SU-DHL-6 (cell line): ENCODE data around the gene FAM171A1.

Experiments
- H2AFZ ChIP-seq: fragments of 200-600 bp; sonication (generic); 2 replicates; pipeline ENCODE4 v1.6.1; 2014; ENCODE audit warnings: low read depth, mild to moderate bottlenecking, moderate library complexity, mixed read lengths, antibody characterized with exemption, low read length; ENCODE audit not compliant: severe bottlenecking
- H3F3A ChIP-seq: fragments of 200-600 bp; shearing (Covaris generic); 2 replicates; pipeline ENCODE4 v1.6.0; 2016; ENCODE audit warnings: antibody characterized with exemption, mild to moderate bottlenecking; ENCODE audit not compliant: insufficient read depth
- H3K27ac ChIP-seq: fragments of 200-600 bp; sonication (generic); 2 replicates; pipeline ENCODE4 v1.5.1; 2016; ENCODE audit warnings: low read depth, mild to moderate bottlenecking, low read length, moderate library complexity, mixed read lengths
- H3K27me3 ChIP-seq: fragments of 200-600 bp; sonication (generic), shearing (Covaris generic); 2 replicates; pipeline ENCODE4 v1.6.0; 2014; ENCODE audit warnings: mild to moderate bottlenecking, low read length
- H3K36me3 ChIP-seq: fragments of 200-600 bp; sonication (generic); 2 replicates; pipeline ENCODE4 v1.6.1; 2014; ENCODE audit warnings: mild to moderate bottlenecking, low read length, mixed read lengths
- H3K4me2 ChIP-seq: fragments of 300-600, 200-600 bp; shearing (Covaris generic), sonication (generic); 2 replicates; pipeline ENCODE4 v1.6.0; 2014; ENCODE audit warnings: low read length, low read depth, mild to moderate bottlenecking; ENCODE audit not compliant: poor library complexity, severe bottlenecking
- H3K4me3 ChIP-seq: fragments of 200-600 bp; sonication (generic); 2 replicates; pipeline ENCODE4 v1.5.1; 2014; ENCODE audit warnings: antibody characterized with exemption, low read length, mild to moderate bottlenecking, mixed read lengths; ENCODE audit not compliant: insufficient read depth, poor library complexity, severe bottlenecking
- H3K79me2 ChIP-seq: fragments of 200-600 bp; sonication (generic); 2 replicates; pipeline ENCODE4 v1.6.1; 2014; ENCODE audit warnings: mild to moderate bottlenecking, low read length, moderate library complexity; ENCODE audit not compliant: insufficient read depth
- H3K9ac ChIP-seq: fragments of 200-600 bp; sonication (generic); 2 replicates; pipeline ENCODE4 v1.7.0; 2014; ENCODE audit warnings: mild to moderate bottlenecking, low read length
- H3K9me2 ChIP-seq: fragments of 200-600 bp; sonication (generic); replicated peaks from 2 replicates; pipeline ENCODE4 v1.6.1; 2014; ENCODE audit warnings: low read length; ENCODE audit not compliant: insufficient read depth
- H3K9me3 ChIP-seq: fragments of 200-600 bp; sonication (generic); 2 replicates; pipeline ENCODE4 v1.6.1; 2014; ENCODE audit warnings: low read length, mixed read lengths; ENCODE audit not compliant: insufficient read depth
- H4K20me1 ChIP-seq: fragments of 200-600 bp; sonication (generic); 2 replicates; pipeline ENCODE4 v1.6.1; 2014; ENCODE audit warnings: low read depth, mild to moderate bottlenecking, antibody characterized with exemption, low read length, moderate library complexity, mixed read lengths
- EZH2phosphoT487 ChIP-seq: fragments of 200-600 bp; sonication (generic), shearing (Covaris generic); conservative IDR thresholded peaks from 2 replicates; pipeline ENCODE4 v1.6.1; 2018; ENCODE audit warnings: mild to moderate bottlenecking, antibody characterized with exemption, low read length, moderate library complexity, mixed read lengths
- TF ChIP-seq, protein P1 (sequence below): fragments of 200-600 bp; sonication (generic); IDR thresholded peaks from one replicate; pipeline ENCODE4 v1.5.1; 2017; ENCODE audit warnings: antibody characterized with exemption, mild to moderate bottlenecking, low read length, moderate library complexity; ENCODE audit not compliant: insufficient read depth, poor library complexity, severe bottlenecking

Gene FAM171A1

DNA sequence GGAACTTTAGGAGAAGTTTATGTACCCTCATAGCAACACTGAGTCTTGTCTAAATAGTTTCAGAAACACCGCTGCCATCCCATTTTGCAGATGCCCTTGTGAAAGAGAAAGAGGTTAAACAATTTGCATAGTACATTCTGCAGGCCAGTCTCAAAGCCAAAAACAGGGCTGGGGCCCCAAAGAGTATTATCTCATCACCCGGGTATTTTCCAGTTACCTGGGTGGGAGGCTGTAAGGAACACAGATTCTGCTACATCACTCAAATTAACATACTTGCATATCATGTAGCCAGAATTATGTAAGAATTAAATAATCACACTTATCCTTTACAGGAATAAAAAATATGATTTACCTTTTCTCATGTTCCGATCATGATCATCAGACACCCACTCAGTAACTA, 3.1 kb upstream of the FAM171A1 start:
- no peaks in the 10 kb centered on the region for H3K9me2 ChIP-seq
- no peaks in the 10 kb centered on the region for H4K20me1 ChIP-seq
- no peak overlapping the region for H3K4me2 ChIP-seq
- H3K27ac ChIP-seq: no peak overlapping the region
- H3K79me2 ChIP-seq: no peaks in the 10 kb centered on the region
- no peaks in the 10 kb centered on the region for H3K9me3 ChIP-seq
- no peak overlapping the region for H3K9ac ChIP-seq
- TF ChIP-seq, protein P1, sequence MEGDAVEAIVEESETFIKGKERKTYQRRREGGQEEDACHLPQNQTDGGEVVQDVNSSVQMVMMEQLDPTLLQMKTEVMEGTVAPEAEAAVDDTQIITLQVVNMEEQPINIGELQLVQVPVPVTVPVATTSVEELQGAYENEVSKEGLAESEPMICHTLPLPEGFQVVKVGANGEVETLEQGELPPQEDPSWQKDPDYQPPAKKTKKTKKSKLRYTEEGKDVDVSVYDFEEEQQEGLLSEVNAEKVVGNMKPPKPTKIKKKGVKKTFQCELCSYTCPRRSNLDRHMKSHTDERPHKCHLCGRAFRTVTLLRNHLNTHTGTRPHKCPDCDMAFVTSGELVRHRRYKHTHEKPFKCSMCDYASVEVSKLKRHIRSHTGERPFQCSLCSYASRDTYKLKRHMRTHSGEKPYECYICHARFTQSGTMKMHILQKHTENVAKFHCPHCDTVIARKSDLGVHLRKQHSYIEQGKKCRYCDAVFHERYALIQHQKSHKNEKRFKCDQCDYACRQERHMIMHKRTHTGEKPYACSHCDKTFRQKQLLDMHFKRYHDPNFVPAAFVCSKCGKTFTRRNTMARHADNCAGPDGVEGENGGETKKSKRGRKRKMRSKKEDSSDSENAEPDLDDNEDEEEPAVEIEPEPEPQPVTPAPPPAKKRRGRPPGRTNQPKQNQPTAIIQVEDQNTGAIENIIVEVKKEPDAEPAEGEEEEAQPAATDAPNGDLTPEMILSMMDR: no peak
- TF ChIP-seq EZH2phosphoT487: no peak
- H2AFZ ChIP-seq: no peak overlapping the region
- no peak overlapping the region for H3K4me3 ChIP-seq
- H3K27me3 ChIP-seq: no peaks in the 10 kb centered on the region
- H3K36me3 ChIP-seq: no peaks in the 10 kb centered on the region
- no peaks in the 10 kb centered on the region for H3F3A ChIP-seq

GRCh38 chr10:15373199-15373598, 2.1 kb upstream of the FAM171A1 start:
- H3F3A ChIP-seq: no peaks in the 10 kb centered on the region
- H3K36me3 ChIP-seq: no peaks in the 10 kb centered on the region
- H3K79me2 ChIP-seq: no peaks in the 10 kb centered on the region
- H3K9me3 ChIP-seq: no peaks in the 10 kb centered on the region
- TF ChIP-seq, protein P1: no peak
- TF ChIP-seq EZH2phosphoT487: no peak
- no peak overlapping the region for H3K9ac ChIP-seq
- H2AFZ ChIP-seq: no peak overlapping the region
- no peak overlapping the region for H3K4me3 ChIP-seq
- H3K27ac ChIP-seq: no peak overlapping the region
- H3K9me2 ChIP-seq: no peaks in the 10 kb centered on the region
- no peak overlapping the region for H3K4me2 ChIP-seq
- H3K27me3 ChIP-seq: no peaks in the 10 kb centered on the region
- H4K20me1 ChIP-seq: no peaks in the 10 kb centered on the region

DNA sequence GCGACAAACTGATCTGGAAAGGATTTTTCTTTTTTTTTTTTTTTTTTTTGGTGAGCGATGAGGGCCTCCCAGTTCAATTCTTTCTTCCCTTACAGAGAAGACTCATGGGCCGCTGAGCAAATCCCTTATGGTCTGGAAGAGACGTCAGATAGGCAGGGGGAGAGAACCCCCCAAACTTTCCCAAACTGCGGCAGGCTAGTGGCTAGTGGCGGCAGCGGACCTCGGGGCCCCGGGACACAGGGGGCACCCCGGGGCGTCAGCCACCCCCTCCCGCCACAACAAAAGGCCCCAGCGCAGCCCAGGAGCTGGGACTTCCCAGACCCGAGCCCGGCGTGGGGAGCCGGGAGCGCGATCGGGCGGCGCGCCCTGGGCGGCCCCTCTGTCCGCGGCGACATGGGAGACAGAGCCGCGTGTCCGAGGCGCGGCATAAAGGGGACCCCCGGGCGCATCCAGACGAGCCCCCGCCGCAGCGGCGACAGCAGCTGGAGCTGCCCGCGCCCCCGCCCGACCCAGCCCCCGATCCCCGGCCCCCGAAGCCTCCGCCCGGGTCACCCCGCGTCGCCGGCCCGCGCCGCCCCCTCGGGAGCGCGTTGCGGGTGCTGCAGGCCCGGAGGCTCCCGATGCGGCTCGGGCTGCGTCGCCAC, 755 bp downstream of the FAM171A1 start:
- no peaks in the 10 kb centered on the region for H3K27me3 ChIP-seq
- H3K79me2 ChIP-seq: no peaks in the 10 kb centered on the region
- no peaks in the 10 kb centered on the region for H3K9me3 ChIP-seq
- no peak overlapping the region for H2AFZ ChIP-seq
- no peak overlapping the region for H3K4me3 ChIP-seq
- H3K27ac ChIP-seq: no peak overlapping the region
- H3K9ac ChIP-seq: no peak overlapping the region
- H4K20me1 ChIP-seq: no peaks in the 10 kb centered on the region
- no peaks in the 10 kb centered on the region for H3K9me2 ChIP-seq
- no peaks in the 10 kb centered on the region for H3F3A ChIP-seq
- TF ChIP-seq EZH2phosphoT487: no peak
- TF ChIP-seq, protein P1: no peak
- H3K36me3 ChIP-seq: no peaks in the 10 kb centered on the region
- no peak overlapping the region for H3K4me2 ChIP-seq
